Transverse colon (tissue), 4 donors: ENCODE measurements around the gene CTSC.

Experiments
- CTCF ChIP-seq, 5 experiments: fragments of 200-600 bp in 3 of 5; fragments of 450-650 bp in 2 of 5; sonication (generic) in 3 of 5; IDR thresholded peaks; 1 replicate in 2 of 5; 2 replicates in 3 of 5; pipeline ENCODE4 v1.5.1; 2016 to 2017; ENCODE audit warnings: antibody characterized with exemption in 5 of 5, inconsistent platforms in 3 of 5, mild to moderate bottlenecking in 2 of 5, moderate library complexity in 1 of 5
- POLR2A ChIP-seq: fragments of 450-650 bp; IDR thresholded peaks from one replicate; pipeline ENCODE4 v1.6.1; 2016; ENCODE audit warnings: antibody characterized with exemption, mild to moderate bottlenecking, moderate library complexity
- POLR2AphosphoS5 ChIP-seq, 3 donors: sonication (generic); formaldehyde crosslinking; IDR thresholded peaks; one replicate each; pipeline ENCODE4 v1.6.1; 2016; ENCODE audit warnings: antibody characterized with exemption in 3 of 3

GRCh38 chr11:88295028-88295427, 42.5 kb downstream of the CTSC start:
- TF ChIP-seq CTCF (IDR thresholded peaks at IDR 0.05) (no peak), POLR2A (no peak), POLR2AphosphoS5 (IDR thresholded peaks at IDR 0.05) (no peak)
